GM12891 (cell line): ENCODE results near the gene LUC7L2.

Experiments used
- PAX5 ChIP-seq: IDR thresholded peaks from 2 replicates; pipeline ENCODE4 v1.6.1; 2011; ENCODE audit warnings: low read length, moderate library complexity, mild to moderate bottlenecking; ENCODE audit not compliant: insufficient read depth, severe bottlenecking
- POLR2A ChIP-seq: IDR thresholded peaks from 2 replicates; pipeline ENCODE4 v1.6.1; 2011; ENCODE audit warnings: low read depth, low read length, control low read depth
- POLR2AphosphoS5 ChIP-seq: IDR thresholded peaks from 2 replicates; pipeline ENCODE4 v1.6.1; 2011; ENCODE audit warnings: low read depth, low read length, control low read depth
- POU2F2 ChIP-seq: IDR thresholded peaks from 2 replicates; pipeline ENCODE4 v1.6.1; 2011; ENCODE audit warnings: low read depth, mild to moderate bottlenecking, control low read depth, low read length, moderate library complexity
- SPI1 ChIP-seq: IDR thresholded peaks from 2 replicates; pipeline ENCODE4 v1.6.1; 2011; ENCODE audit warnings: low read depth, low read length, control low read depth
- TAF1 ChIP-seq: IDR thresholded peaks from 2 replicates; pipeline ENCODE4 v1.6.1; 2011; ENCODE audit warnings: low read depth, low read length, control low read depth

DNA sequence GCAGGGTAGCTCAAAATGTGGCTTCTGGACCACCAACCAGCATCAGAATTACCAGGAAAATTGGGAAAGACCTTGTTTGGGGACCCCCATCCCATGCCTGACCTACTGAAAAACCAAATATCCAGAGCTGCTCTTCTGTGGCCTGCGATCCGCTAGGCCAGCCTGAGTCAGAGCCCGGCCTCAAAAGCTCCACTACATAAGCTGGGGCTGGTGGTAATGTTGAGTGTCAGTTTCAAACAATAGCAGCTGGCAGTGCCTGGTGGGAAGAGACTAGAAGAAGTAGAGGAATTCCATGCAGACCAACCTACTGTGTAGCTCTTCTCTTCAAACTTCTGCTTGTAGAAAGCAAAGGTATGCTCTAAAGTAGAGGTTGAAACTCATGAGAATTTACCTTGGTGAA lies 71.8 kb downstream of the LUC7L2 start:
- TF ChIP-seq POLR2AphosphoS5: no peak
- TF ChIP-seq POLR2A: no peak
- TF ChIP-seq TAF1: no peak
- no peak for TF ChIP-seq POU2F2
- TF ChIP-seq PAX5: no peak
- TF ChIP-seq SPI1: no peak
